GM21515 (cell line): ENCODE measurements around the gene SDSL.

Experiments
- ATAC-seq: cut with Tn5 transposase; IDR thresholded peaks from one replicate; pipeline ENCODE4 v1.9.1; 2021; ENCODE audit not compliant: unreplicated experiment

The SDSL gene

GRCh38 chr12:113418213-113418879 is 3.8 kb upstream of the SDSL start:
- ATAC-seq: no peak

GRCh38 chr12:113420996-113421595 is 1.1 kb upstream of the SDSL start:
- ATAC-seq: no peak

GRCh38 chr12:113422886-113423669 is 898 bp downstream of the SDSL start:
- no peak for ATAC-seq

- ATAC-seq: no peak
These were observed 2.3 kb downstream of the SDSL start for GRCh38 chr12:113424456-113424855.

- ATAC-seq: no peak
These were observed 3.0 kb downstream of the SDSL start for GRCh38 chr12:113424915-113425823.

- ATAC-seq: no peak
These were observed 3.8 kb downstream of the SDSL start for GRCh38 chr12:113425960-113426453.

- no peak for ATAC-seq
These were observed 5.7 kb downstream of the SDSL start for GRCh38 chr12:113427882-113428281.

- no peak for ATAC-seq
These were observed 6.3 kb downstream of the SDSL start for GRCh38 chr12:113428482-113428881.

- ATAC-seq: no peak
These were observed 10.8 kb downstream of the SDSL start for GRCh38 chr12:113432986-113433385.

- ATAC-seq: no peak
These were observed 13.2 kb downstream of the SDSL start for GRCh38 chr12:113435367-113435766.

GRCh38 chr12:113436586-113436985 is 14.4 kb downstream of the SDSL start:
- no peak for ATAC-seq

GRCh38 chr12:113436993-113437728 is 15.0 kb downstream of the SDSL start:
- ATAC-seq: no peak

GRCh38 chr12:113437729-113438100 is 15.5 kb downstream of the SDSL start:
- no peak for ATAC-seq

- no peak for ATAC-seq
These were observed 16.5 kb downstream of the SDSL start for GRCh38 chr12:113438523-113439300.

- ATAC-seq: no peak
These were observed 17.1 kb downstream of the SDSL start for GRCh38 chr12:113439301-113439597.

GRCh38 chr12:113439606-113440030 is 17.4 kb downstream of the SDSL start:
- ATAC-seq: no peak

GRCh38 chr12:113440336-113440735 is 18.2 kb downstream of the SDSL start:
- no peak for ATAC-seq

- ATAC-seq: no peak
These were observed 19.0 kb downstream of the SDSL start for GRCh38 chr12:113440947-113441782.

GRCh38 chr12:113443030-113443539 is 20.9 kb downstream of the SDSL start:
- no peak for ATAC-seq
